RPMI7951 (cell line): ENCODE measurements around the gene EHF. TPM values are rescaled to one million over a fixed set of nuclear protein-coding genes. Genes with fewer than 3 reads are reported as not detected.
"Not testable (repeated sequence)": the region's sequence is repeated elsewhere in the genome, so short reads cannot be mapped to it uniquely, and the experiment has no call there.

Experiments used
- DNase-seq: peaks from one replicate; pipeline ENCODE4 v3.0.0-alpha.2; 2012; ENCODE audit warnings: low read depth
- total RNA-seq: library from RNA; depleted of rRNA; stranded (reverse); fragments of >200 nt; shearing (Covaris generic); gene quantifications from 2 replicates; pipeline ENCODE4 v1.2.3, GENCODE V29; 2014; rRNA removed

The EHF gene
- 0.68 TPM in 1 of 2 replicates, not detected in the other for total RNA-seq

DNA sequence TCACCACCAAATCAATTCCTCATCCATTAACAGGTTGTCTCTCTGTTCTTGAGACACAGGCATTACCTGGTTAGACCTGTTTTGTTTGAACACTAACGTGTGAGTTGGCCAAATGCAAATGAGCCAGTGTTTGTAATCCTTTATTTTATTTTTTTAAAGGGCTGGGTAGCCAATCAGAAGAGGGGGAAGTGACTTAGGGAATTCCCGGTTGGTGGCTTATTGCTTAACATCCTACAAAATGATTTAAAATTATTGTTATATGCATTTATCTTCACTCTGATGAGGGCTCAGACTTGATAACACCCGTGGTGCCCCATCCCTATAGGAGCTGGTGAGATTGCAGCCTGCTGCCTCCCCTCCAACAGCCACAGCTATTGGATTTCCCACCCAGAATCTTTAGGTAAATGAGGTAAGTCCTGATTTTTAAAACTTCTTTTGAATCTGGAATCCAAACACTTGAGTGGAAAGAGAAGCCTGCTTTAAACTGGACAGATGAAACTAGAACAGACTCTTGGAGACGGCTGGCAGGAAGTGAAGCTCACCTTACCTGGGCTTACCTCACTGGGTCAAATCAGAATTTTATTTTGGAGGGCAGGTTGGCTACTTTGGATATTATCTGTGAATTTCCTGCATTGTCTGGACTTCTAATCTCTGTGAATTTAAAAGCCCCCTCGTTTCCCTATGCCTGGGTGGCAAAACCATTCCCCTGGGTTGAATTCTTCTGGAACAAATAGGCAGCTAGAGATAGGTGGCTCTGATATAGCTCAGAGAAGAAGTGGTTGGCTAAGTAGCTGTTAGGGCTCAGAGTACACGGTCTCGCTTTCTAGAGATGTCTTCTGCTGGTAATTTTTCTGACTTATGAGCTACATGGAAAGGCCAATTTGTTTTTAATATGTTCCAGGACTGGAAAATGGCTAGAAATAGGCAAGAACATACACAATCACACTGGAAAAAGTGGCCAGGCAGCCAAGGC lies at the start of gene EHF:
Gene EHF (plus strand): TSS at position 274 of the 973 bp plus-strand sequence. CDS start 21,538 bp downstream, outside the sequence.
- no peak for DNase-seq

DNA sequence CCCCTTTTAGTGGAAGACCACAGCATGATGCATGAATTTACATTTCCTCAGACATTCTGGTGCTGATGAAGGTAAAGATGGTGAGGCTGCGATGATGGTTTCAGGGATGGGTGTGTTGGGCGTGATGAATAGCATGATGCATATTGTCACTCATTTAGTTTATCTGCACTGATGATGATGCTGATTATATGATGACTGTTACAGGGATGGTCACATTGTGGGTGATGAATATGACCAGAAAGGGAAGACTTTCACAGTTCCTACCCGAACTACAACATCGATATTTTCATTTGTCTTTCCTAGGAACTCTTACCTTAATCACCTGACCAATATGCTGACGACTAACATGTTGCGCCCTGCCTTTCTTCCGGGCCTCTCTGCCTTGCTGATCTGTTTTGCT lies 47.4 kb upstream of the EHF start:
- DNase-seq, result no peak

DNA sequence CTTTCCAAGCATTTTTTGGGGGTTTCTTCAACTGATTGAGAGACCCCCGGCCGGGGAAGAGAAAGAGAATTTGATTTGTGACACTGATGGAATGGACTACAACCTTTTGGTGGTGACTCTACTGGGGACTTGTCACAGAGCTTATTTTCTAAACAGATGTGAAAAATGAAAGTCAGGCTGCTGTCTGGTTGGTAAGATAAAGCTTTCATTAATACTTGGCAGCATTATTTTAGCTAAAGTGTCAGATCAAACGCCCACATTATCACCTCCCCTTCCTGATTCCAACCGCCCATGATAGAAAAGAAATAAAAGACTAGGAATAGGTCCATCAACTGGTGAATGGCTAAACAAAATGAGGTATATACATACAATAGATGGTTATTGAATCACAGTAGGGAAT lies 45.6 kb upstream of the EHF start:
- no peak for DNase-seq

DNA sequence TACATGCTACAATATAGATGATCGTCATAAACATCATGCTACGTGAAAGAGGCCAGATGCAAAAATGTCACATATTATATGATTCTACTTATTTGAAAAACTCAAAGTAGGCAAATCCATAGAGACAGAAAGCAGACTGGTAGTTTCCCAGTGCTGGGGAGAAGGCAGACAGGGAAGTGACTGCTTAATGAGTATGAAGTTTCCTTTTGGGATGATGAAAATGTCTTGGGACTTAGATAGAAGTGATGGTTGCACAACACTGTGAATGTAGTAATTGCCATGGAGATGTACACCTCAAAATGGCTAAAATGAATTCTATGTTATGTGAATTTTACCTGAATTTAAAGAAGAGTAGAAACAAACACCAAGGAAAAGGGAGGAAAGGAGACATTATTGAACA lies 45.2 kb upstream of the EHF start:
- no peak for DNase-seq

DNA sequence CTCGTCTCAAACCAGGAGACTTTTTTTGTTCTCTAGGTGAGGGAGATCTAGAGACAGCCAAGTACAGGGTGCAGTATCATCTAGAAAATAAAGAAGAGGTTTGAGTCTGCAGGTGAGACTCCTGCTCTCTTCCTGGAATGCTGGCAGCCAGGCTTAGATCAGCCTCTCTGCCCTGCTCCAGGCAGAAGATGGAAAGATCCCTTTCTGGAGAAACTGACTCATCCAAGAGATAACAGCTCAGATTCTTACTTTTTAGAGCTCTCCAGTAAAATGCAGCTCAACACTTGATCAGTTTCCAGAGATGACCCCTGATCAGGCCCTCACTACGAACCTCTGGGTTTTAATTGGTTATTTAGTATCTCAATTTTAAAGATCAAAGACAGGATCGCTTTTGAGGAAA lies 44.6 kb upstream of the EHF start:
- DNase-seq, result no peak

DNA sequence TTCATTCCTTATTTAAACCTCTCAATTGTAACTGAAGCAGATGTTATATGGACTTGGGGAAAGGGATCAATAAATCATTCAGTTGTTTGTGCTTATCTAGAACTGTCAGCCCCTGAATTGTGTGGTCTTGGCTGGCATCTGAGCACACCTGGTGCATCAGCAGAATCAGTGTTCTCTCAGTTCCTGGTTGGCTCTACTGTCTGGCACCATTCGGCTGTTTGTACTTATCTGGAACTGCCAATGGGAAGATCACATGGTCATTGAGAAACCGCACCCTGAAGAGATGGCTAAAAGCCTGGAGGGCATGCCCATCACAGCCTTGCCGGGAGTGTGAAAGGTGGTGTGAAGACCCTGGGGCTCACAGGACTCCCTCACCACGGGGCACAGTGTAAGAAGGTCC lies 37.1 kb upstream of the EHF start:
- no peak for DNase-seq

DNA sequence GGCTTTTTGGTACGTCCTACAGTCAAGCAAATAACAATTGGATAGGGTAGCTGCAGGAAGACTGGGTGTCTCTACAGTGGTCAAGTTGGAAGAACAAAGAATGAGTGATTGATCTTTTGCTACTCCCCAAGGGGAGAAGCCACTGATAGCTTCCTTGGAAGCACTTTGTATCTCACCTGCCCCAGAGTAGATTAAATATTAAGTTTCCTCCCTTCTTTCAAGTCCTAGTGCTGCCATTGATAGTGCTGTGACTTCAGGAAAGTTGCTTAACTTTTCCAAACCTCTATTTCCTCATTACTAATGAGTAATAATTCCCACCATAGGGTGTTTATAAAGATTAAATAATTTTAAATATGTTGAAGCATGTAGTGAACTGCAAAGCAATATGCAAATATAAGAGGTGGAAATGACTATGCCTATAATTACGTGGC lies 35.6 kb upstream of the EHF start:
- DNase-seq, result no peak

DNA sequence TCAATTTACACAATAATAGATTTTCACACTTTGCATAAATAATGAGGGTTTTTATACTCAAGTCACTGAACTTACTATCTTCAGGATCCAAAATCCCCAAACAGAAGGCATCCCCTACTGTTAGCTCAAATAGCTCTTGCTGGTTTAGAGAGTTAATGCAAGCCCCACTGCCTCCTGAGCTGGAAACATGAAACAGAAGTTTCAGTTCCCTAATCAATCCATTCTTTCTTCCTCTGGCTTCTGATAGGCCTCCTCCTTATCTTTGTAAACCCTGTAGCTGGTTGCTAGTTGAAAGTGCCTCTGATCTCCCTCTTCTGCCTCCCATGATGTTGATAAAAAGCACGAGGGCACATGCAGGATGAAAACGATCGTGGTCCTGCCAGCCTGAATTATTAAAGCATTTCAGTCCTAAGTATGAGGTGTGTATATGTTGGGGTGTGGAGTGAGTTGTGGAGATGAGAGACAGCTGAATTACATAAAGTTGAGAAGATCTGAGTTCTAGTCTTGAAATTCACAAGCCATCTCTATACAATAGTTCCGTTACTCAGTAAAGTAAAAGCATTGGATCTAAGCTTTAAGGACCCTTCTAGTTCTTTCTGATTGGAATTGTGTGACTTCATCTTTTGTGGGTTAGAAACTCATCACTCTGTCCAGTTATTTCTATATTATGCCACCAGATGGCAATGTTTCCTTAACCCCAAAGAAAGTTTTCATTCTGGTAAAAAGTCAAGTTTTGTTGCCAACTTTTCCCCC lies 35.0 kb upstream of the EHF start:
- DNase-seq, result peak; percentile 79

DNA sequence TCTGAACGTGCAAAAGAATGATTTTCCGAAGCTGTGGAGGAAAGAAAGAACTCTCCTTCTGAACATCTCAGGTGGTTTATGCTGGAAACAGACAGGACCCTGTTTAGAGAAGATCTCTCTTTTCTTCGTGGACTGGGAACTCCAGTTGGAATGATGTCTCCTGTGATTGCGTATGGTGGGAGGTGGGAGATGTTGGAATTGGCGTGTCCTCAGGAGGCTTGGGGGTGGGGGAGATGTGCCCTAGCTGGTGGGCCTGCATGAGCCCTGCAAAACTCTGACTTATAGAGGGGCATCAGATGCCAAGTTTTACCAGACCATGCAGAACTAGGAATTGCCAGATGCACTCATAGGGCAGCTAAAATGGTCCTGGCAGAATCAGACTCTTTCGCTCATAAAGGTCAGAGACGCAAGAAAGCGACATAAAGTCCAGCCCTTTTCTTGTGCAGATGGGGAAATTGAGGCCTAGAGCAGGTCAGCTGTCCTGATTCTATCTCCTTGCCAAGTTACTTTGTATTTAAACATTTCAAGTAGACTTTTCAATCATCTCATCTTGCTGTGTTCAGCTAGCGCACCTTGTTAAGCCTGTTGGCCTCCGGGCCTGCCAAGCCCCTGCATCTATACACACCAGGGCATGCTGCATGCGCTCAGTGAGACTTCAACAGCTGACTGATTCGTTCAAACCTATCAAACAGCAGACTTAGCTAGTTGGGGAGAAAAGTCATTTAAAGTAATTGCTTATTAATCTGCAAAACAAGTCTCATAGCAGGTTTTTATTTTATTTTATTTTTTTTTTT lies 34.2 kb upstream of the EHF start:
- no peak for DNase-seq

DNA sequence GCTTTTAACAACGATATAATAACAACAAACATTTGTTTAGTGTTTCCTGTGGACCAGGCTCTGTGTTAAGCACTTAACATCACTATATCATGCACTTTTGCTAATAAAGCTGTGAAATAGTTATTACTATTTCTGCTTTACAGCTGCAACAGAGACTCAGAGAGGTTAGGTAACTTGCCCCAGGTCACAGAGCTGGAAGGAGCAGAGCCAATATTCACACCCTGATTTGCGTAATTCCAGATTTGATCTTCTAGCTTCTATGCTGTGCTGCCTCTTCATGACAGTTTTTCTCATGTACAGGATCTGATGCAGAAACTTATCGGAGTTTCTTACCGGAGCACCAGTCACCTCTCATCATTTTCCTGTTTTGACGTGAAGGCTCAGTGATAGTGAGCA lies 33.6 kb upstream of the EHF start:
- no peak for DNase-seq

DNA sequence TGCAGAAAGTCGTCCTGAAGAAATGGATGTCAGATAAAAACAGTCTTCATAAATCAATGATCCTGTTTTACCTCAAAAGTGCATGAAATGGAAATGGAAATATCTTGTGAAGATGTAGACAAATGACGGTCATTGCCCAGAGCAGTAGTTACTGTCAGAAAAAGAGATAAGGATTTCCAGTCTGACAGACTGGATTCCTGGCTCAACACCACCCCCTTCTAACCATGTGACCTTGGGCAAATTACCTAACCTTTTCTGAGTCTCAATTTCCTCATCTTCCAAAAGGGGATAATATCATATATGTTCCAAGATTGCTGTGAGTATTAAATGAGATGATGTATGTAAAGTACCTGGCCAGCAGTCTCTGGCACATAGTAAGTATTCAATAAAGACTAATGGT lies 32.9 kb upstream of the EHF start:
- DNase-seq, result no peak

DNA sequence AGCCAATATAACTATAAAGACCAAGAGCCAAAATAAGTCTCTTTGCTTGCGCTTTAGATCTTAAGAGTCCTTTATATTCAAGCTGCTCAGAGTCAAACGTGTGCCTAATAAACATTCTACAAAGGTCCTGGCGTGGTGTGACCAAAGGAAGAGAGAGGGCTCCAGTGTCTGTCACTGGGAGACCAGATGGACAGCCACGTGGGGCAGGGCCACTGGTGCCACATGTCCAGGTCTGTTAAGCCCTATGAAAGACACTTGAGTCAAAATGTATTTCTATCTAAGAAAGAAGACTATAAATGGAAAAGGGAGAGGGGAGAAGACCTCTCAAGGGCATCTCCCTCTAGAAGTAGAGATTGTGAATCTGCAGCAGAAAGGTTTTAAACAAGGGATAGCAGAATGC lies 32.2 kb upstream of the EHF start:
- DNase-seq, result no peak

DNA sequence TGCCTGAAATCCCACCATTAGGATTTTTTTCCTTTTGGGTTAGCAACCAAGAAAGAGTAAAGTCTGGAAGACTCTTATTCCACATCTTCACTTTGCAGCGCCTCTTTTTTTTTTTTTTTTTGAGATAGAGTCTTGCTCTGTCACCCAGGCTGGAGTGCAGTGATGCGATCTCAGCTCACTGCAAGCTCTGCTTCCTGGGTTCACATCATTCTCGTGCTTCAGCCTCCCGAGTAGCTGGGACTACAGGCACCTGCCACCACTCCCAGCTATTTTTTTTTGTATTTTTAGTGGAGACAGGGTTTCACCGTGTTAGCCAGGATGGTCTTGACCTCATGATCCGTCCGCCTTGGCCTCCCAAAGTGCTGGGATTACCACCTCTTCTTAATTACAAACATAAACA lies 31.7 kb upstream of the EHF start:
- DNase-seq, result not testable (repeated sequence)

DNA sequence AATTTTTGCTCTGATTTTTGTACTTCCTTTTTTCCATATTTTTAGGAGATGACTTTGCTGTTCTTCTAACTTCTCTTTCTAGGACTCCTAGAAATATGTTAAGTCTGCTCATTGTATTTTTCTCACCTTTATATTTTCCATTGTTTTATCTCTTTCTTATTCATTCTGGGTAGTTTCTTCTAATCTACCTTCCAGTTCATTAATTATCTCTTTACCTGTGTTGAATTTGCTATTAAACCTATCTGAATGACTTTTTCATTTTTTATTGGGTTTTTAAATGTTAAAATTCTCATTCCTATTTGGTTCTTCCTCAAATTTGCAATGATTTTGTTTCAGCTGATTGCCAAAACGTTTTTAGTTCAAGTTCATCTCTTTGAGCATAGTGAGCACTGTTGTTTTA lies 27.8 kb upstream of the EHF start:
- no peak for DNase-seq

DNA sequence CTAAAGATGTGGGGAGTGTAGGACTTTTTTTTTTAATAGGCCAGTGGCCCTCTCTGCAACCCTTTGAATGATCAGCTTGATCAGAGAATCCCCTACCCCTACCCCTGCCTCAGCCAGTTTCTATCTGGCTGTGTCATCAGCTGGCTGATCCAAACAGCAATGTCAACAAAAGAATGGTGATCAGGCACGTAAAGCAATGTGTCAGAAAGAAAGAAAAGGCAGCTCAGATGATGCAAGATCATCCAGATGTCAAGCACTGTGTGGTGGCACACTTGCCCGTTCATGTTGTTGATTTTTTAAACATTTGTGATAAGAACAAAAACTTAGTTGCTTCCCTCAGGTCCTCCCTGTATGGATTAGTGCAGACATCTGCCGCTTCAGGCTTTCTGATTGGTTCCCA lies 26.3 kb upstream of the EHF start:
- DNase-seq, result no peak

DNA sequence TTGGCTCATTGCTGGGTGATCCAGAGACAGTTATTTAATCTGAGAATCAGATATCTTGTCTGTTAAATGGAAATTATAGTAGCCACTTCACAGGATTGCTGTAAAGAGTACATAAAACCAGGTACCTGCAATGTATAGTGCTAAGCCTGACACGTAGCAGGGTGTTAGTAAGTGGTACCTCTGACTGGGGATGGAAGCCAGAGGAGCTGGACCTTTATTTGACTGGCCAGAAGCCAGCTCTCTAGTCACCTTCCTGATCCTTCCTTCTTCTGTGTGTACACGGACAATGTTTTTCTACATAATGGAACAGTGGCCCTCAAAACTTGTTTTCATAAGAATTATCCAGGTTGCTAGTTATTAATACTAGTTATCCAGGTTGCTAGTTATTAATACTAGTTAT lies 25.5 kb upstream of the EHF start:
- DNase-seq, result no peak

DNA sequence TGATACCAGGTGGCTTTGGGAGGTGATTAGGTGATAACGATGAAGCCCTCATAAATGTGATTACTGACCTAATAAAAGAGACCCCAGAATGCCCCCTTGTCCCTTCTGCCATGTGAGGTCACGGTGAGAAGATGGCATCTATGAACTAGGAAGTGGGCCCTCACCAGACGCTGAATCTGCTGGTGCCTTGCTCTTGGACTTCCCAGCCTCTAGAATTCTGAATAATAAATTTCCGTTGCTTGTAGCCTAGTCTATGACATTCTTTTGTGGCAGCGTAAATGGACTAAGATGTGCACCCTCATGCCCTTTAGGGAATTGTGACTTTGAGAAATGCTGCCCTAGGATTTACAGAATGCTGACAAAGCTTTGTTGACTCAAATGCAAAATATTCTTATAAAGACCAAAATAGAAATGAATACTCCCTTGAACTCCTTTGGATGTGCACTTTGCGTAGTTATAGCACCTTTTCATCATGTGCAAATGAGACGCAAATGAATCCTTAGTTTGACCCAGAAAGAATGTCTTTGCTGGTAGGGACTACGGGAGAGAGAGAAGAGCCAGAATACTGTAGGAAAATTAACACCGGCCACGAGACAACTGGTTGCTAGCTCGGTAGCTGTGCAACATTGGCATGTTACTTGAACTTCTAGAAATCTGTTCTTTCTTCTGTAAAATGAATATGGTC lies 24.8 kb upstream of the EHF start:
- DNase-seq, result no peak

DNA sequence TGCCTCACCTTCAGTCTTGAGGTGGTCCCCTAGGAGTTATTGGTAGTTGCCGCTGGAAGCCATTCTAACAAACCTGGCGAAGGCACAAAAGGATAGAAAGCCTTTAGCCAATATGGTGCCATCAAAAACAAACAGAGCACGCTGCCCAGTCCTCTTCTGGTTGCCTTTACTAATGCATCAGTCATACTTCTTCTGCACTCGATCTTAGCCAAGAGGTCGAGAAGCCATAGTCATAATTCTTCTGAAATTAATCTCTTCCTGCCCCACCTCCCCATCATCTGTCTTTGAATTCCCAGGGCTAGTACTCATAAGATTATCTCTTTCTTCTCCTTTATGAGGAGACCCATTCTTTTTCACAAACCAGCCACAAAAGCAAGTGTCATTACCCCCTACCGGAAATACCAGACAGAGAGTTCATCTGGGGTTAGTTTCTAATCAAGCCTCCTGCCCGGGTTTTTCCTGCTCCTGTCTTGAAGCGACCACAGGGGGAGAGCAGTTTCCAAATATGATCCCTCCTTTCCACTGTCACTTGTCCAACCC lies 21.4 kb upstream of the EHF start:
- DNase-seq, result peak; percentile 92

DNA sequence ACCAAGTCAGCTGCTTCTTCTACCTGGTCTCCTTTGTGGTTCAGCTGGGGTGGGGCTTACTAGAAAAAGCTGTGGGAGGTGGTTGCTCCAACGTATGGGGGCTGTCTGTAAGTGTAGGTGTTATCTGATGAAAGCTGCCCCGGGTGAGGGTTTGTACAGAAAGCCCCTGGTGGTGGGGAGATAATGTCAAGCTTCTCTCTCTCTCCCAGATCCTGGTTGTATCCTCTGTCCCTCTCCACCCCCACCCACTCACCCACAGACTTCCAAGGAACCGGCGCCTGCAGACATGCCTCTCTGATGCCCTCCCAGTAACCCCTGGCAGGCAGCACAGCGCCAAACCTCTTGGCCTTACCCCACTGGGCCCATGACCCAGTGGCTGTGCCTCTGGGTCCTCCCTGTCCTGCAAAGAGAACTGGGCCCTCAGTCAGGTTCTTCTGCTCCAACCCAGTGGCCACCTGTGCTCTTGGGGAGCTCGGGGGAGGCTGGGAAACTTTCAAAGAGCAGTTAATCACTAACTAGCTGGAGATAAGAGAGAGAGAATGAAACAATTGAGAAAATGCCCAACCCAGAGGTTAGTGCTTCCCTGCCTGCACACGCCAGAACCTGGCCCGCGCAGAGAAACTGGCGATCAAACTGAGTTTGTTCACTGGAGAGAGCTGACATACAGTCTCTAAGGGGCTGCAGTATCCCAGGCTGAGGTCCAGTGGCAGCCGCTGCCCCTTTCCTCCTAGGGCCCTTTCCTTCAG lies 20.4 kb upstream of the EHF start:
- peak; percentile 73 for DNase-seq

DNA sequence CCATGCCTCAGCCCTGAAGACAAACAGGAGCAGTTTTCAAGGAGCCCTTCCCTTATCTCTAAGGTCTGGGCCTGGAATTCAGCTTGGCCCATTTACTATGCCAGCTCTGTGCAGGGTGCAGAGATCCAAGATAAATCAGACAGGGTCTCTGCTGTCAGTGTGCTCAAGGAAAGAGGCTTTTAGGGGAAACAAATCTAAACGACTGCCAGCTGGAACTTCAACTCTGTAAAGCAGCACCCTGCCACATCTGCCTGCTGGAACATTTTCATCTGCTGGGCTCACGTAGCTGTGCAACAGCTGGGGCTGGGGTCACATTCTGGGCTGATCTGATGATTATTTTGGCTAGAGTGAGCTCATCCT lies 19.8 kb upstream of the EHF start:
- DNase-seq, result no peak

DNA sequence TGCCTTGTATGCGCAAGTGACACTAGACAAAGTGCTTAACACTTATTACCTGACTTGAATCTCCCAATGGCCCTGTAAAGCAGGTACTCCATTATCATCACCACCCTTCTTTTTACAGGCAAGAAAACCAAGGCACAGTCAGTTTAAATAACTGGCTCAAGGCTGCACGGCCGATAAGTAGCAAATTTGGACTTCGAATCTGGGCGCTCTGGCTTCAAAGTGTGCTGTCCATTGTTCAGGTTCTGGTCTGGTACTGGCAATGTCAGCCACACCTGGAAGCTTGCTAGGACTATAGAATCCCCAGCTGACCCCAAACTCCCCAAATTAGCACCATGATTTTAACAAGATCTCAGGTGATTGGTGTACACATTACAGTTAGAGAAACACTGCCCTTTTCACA lies 19.3 kb upstream of the EHF start:
- no peak for DNase-seq
